ENCODE data around the gene EHMT2.
A peak's percentile ranks its signal among the peaks of the same experiment; 100 is the strongest.

EHMT2 gene

DNA sequence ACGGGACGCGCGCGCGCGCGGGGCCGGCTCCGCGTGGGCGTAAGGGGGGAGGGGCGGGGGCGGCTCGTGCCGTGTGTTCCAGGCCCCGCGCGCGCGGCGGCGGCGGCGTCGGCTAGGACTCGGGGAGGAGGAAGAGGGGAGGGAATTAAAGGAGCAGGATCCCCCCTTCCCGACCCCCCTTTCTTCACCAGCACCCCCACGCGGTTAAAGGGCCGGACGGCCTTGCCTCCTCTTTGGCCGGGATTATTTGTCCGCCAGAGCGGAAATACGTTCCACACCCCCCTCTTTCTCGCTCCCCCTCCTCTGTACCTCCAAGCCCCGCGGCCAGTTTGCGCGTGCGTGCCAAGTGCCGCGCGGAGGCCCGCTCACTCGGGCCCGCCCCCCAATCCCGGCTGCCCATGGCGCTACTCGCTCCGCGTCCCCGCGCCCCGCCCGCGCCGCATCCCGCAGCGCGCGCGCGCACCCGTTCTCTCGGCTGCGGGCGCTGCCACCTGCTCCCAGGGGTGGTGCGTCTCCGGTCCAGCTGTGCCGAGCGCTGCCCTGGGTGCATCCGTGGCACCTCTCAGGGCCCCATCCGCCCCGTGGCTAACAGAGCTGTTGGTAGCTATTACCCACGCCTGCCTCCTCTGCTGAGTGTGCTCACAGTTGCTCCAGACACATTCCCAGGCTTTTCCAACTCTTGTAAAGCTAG is 4.6 kb upstream of the EHMT2 start, which contains the start of gene ZBTB12:
Gene ZBTB12, minus strand, starts transcription at position 134 of the 691 bp plus-strand sequence. CDS start 781 bp downstream, outside the sequence.
- TF ChIP-seq ZFX (IDR thresholded peaks at IDR 0.05) = no peak
- TF ChIP-seq, protein P1, sequence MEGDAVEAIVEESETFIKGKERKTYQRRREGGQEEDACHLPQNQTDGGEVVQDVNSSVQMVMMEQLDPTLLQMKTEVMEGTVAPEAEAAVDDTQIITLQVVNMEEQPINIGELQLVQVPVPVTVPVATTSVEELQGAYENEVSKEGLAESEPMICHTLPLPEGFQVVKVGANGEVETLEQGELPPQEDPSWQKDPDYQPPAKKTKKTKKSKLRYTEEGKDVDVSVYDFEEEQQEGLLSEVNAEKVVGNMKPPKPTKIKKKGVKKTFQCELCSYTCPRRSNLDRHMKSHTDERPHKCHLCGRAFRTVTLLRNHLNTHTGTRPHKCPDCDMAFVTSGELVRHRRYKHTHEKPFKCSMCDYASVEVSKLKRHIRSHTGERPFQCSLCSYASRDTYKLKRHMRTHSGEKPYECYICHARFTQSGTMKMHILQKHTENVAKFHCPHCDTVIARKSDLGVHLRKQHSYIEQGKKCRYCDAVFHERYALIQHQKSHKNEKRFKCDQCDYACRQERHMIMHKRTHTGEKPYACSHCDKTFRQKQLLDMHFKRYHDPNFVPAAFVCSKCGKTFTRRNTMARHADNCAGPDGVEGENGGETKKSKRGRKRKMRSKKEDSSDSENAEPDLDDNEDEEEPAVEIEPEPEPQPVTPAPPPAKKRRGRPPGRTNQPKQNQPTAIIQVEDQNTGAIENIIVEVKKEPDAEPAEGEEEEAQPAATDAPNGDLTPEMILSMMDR (conservative IDR thresholded peaks at IDR 0.05) = no peak
- peak within 1 kb of the TSS; percentile 62 for H3K27ac ChIP-seq

DNA sequence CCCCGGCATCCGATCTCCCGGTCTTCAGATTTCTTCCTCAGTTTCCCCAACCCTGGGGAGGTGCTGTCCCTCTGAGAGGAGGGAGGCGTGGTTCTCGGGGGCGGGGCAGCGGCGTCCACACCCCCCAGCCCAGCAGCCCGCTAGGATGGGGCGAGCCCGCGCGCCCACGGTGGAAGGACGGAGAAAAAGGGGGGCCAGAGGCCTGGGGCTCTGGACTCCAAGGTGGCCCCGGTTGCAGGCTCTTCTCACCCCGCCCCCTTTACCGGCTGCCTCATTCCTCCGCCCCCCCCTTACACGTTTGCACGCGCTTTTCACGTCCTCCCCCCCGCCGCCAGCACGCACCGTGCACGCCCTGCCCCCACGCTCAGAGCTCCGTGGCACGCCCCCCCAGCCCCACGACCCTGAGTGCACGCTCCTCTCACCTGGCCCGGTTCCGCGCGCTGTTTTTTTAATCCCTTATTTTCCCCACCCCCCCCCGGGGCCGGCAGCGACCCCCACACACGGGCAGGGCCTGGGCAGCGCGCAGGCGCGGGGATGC is 4.0 kb upstream of the EHMT2 start:
- peak overlapping the region; percentile 62 for H3K27ac ChIP-seq
- no peak for TF ChIP-seq ZFX (IDR thresholded peaks at IDR 0.05)

DNA sequence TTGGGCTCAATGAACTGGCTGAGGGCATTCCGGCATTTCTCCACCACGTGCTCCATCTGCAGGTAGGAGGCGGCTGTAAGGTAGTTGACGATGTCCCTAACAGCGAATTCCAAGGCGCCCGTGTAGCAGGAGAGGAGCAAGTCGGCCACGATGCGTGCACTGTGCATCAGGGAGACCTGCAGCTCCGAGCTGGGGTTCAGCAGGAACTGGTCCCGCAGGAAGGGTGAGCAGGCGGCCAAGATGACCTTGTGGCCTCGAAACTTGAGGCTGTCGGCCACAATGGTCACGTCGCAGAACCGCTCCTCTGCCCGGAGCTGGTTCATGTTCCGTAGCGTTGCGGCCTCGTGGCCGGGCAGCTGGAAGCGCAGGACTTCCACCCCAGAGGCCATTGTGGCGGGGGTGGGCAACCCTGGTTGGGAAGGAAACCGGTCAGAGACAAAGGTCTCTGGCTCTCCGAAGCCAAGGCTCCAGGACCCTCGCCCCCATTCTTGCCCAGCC is 3.5 kb upstream of the EHMT2 start:
- TF ChIP-seq, protein P1 (conservative IDR thresholded peaks at IDR 0.05) = no peak
- TF ChIP-seq ZFX (IDR thresholded peaks at IDR 0.05) = no peak
- H3K27ac ChIP-seq = peak overlapping the region; percentile 62

DNA sequence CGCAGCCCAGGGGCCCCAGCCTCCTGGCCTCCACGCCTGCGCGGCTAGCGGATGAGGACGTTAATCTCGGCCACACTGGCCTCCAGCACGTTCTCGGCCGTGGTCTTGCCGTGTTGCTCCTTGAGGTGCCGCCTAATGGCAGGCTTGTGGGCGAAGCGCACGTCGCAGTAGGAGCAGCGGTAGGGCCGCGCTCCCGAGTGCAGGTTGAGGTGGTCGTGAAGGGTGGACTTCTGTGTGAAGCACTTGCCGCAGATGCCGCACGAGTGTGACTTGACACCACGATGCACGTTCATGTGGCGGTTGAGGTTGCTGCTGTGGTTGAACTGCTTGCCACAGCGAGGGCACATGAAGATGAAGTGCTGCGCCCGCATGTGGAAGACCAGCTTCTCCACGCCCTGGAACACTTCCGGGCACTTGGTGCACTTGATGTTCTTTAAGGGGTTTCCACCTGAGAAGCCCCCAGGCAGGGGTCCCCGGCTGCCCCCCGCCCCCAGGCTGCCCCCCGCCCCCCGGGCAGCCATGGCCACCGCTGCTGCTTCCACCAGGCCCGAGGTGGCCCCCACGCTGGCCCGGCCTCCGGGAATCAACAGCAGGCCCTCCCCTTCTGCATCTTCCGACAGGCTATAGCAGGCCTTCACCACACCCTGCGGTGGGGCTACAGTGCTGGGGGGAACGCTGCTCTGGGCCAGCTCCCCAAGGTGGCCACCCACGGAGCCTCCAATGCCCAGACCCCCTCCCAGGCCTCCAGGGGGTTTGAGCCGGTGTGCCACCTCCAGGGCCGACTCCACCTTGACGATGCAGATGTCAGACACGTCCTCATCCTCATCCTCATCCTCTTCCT is 2.6 kb upstream of the EHMT2 start:
- no peak for TF ChIP-seq ZFX (IDR thresholded peaks at IDR 0.05)
- TF ChIP-seq, protein P1 (conservative IDR thresholded peaks at IDR 0.05) = no peak
- H3K27ac ChIP-seq = no peak overlapping the region

DNA sequence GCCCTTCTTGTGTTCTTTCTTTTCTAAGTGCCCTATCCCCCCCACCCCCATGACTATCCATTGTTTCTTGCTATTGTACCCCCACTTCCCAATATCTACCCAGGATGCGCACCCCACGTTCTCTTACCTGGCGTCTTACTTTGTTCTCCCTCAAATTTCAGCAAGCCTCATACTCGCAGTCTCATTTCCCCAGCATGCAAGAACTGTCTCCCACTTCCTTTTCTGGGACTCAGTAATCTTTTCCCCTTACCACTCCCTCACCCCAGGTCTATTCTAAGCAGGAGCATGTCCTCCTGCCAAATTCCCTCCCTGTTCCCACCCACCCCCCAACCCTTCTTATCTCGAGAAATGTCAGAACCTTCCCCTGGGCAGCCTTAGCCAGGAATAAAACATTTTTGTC is 1.7 kb upstream of the EHMT2 start:
- TF ChIP-seq, protein P1 (conservative IDR thresholded peaks at IDR 0.05) = no peak
- TF ChIP-seq ZFX (IDR thresholded peaks at IDR 0.05) = no peak
- no peak overlapping the region for H3K27ac ChIP-seq

DNA sequence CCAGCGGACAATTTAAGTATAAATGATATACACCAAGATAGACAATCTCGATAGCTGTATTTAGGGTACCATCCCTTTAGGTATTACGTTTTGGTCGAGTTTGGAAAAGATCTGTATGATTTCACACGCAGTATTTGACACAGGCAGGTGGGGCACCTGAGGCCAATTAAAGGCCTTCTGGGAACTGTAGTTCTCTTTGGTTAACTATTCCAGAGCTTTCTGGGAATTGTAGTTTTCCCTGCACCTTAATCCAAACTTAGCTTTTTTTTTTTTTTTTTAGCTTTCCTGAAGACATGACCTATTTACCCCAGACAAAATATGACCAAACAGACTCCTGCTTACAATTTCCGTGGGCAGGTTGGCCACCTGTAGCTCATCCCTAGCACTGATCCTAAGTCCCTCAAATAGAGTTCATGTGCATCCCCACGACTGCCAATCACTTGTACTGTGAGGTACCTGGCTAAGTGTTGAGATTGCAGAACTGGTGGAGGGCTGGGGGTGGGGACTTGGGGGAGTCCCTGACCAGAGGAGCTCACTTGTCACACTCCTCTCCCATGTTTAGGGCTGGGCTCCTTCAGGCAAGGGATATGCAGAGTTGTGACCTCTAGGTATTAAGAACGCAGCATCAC is 999 bp upstream of the EHMT2 start:
- H3K27ac ChIP-seq = peak overlapping the region; percentile 90
- TF ChIP-seq, protein P1 (conservative IDR thresholded peaks at IDR 0.05) = no peak; the same call in none of the 2 replicates
- no peak for TF ChIP-seq ZFX (IDR thresholded peaks at IDR 0.05)

DNA sequence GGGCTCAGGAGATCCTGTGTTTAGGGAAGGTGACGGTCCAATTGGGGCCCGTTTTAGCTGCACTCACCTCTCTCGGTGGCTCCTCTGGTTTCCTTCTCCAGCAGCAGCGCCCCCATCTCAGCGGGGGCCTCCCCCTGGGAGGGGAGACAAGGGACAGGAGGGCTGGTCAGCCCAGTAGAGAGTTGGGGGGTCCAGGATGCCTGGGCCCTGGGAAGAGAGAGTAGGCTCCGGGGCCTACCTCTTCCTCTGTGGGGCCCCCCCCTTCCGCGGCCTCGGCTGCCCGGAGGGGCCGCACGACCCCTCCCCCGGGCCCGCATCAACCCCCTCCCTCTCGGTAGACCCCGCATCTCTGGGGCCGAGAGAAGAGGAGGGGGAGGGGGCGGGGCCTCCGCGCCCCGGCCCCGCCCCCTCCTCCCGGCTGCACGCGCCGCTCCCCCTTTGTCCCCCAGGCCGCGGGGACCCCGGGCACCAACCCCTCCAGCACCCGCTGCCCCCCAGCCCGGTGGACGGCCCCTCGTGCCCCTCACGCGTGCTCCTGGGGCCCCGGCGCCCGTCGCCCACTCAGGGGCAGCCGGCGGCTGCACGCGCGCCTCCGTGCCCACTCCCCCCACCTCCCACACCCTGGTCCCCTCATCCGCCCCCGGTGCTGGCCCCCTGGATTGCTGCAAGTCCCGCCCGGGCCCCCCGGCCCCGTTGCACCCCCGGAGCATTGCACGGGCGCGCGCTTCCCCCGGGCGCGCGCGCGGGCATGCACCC is 464 bp downstream of the EHMT2 start:
- TF ChIP-seq ZFX (IDR thresholded peaks at IDR 0.05) = no peak; the same call in 1 of the 2 replicates
- TF ChIP-seq, protein P1 (conservative IDR thresholded peaks at IDR 0.05) = no peak
- peak overlapping the region; percentile 90 for H3K27ac ChIP-seq

Data from C4-2B (cell line).